H9 (cell line): ENCODE data around the gene DAAM2. TPM values are rescaled to one million over a fixed set of nuclear protein-coding genes. Genes with fewer than 3 reads are reported as not detected.

Experiments
- DNase-seq: peaks from one replicate; pipeline ENCODE4 v3.0.0-alpha.2; 2017
- H2AFZ ChIP-seq: one replicate; pipeline ENCODE4 v1.6.1; 2013; ENCODE audit warnings: mild to moderate bottlenecking, low read length, control low read depth, moderate library complexity
- H2AK5ac ChIP-seq: 2 replicates; pipeline ENCODE4 v1.6.1; 2013; ENCODE audit warnings: low read length, control low read depth, mixed read lengths; ENCODE audit not compliant: insufficient read length
- H2BK120ac ChIP-seq: one replicate; pipeline ENCODE4 v1.6.1; 2013; ENCODE audit warnings: low read depth, mild to moderate bottlenecking, low read length, control low read depth, inconsistent platforms; ENCODE audit not compliant: poor library complexity, severe bottlenecking
- H2BK12ac ChIP-seq: 2 replicates; pipeline ENCODE4 v1.6.1; 2013; ENCODE audit warnings: low read length, control low read depth, mixed read lengths, low read depth; ENCODE audit not compliant: insufficient read length
- H2BK15ac ChIP-seq: 2 replicates; pipeline ENCODE4 v1.6.1; 2013; ENCODE audit warnings: low read depth, low read length, control low read depth
- H2BK20ac ChIP-seq: one replicate; pipeline ENCODE4 v1.6.1; 2013; ENCODE audit warnings: low read depth, mild to moderate bottlenecking, low read length, control low read depth, inconsistent platforms; ENCODE audit not compliant: poor library complexity, severe bottlenecking
- H2BK5ac ChIP-seq: 2 replicates; pipeline ENCODE4 v1.6.1; 2013; ENCODE audit warnings: low read length, control low read depth, mixed read lengths; ENCODE audit not compliant: insufficient read length
- H3K14ac ChIP-seq: 2 replicates; pipeline ENCODE4 v1.6.1; 2013; ENCODE audit warnings: low read length, control low read depth; ENCODE audit not compliant: insufficient read depth
- H3K18ac ChIP-seq: 2 replicates; pipeline ENCODE4 v1.6.1; 2013; ENCODE audit warnings: low read depth, mild to moderate bottlenecking, mixed read lengths, low read length, control low read depth; ENCODE audit not compliant: insufficient read length
- H3K23ac ChIP-seq: 2 replicates; pipeline ENCODE4 v1.6.1; 2013; ENCODE audit warnings: low read length, control low read depth, mixed read lengths, low read depth; ENCODE audit not compliant: insufficient read length
- H3K23me2 ChIP-seq: 2 replicates; pipeline ENCODE4 v1.6.1; 2013; ENCODE audit warnings: low read depth, mild to moderate bottlenecking, mixed read lengths, low read length, control low read depth; ENCODE audit not compliant: insufficient read length, poor library complexity, severe bottlenecking
- H3K27ac ChIP-seq: 2 replicates; pipeline ENCODE4 v1.5.1; 2013; ENCODE audit warnings: low read length, control low read depth, mixed read lengths, low read depth; ENCODE audit not compliant: insufficient read length
- H3K27me3 ChIP-seq: 2 replicates; pipeline ENCODE4 v1.6.1; 2013; ENCODE audit warnings: low read length, control low read depth, inconsistent platforms; ENCODE audit not compliant: insufficient read depth
- H3K4ac ChIP-seq: 2 replicates; pipeline ENCODE4 v1.6.1; 2013; ENCODE audit warnings: low read depth, mild to moderate bottlenecking, control low read depth, inconsistent platforms, low read length, moderate library complexity
- H3K4me1 ChIP-seq: 2 replicates; pipeline ENCODE4 v1.6.1; 2013; ENCODE audit warnings: low read length, control low read depth, inconsistent platforms; ENCODE audit not compliant: insufficient read depth
- H3K4me2 ChIP-seq: 2 replicates; pipeline ENCODE4 v1.6.1; 2013; ENCODE audit warnings: low read length, control low read depth, mixed read lengths; ENCODE audit not compliant: insufficient read length, insufficient read depth
- H3K56ac ChIP-seq: 2 replicates; pipeline ENCODE4 v1.6.1; 2013; ENCODE audit warnings: low read depth, mild to moderate bottlenecking, mixed read lengths, low read length, control low read depth; ENCODE audit not compliant: insufficient read length
- H3K79me1 ChIP-seq: 2 replicates; pipeline ENCODE4 v1.6.1; 2013; ENCODE audit warnings: low read depth, mild to moderate bottlenecking, moderate library complexity, low read length, control low read depth, inconsistent platforms; ENCODE audit not compliant: insufficient read depth, poor library complexity, severe bottlenecking
- H3K79me2 ChIP-seq: 2 replicates; pipeline ENCODE4 v1.6.1; 2013; ENCODE audit warnings: low read length, control low read depth, inconsistent platforms; ENCODE audit not compliant: insufficient read depth
- H3K9ac ChIP-seq: 2 replicates; pipeline ENCODE4 v1.6.1; 2013; ENCODE audit warnings: low read length, control low read depth, mixed read lengths; ENCODE audit not compliant: insufficient read length; ENCODE audit errors: extremely low read depth
- H3K9me3 ChIP-seq: one replicate; pipeline ENCODE4 v1.6.1; 2013; ENCODE audit warnings: low read depth, low read length, inconsistent platforms; ENCODE audit not compliant: control insufficient read depth
- H3T11ph ChIP-seq: one replicate; pipeline ENCODE4 v1.6.1; 2013; ENCODE audit warnings: mild to moderate bottlenecking, low read length, control low read depth, inconsistent platforms
- H4K20me1 ChIP-seq: one replicate; pipeline ENCODE4 v1.6.1; 2013; ENCODE audit not compliant: control insufficient read depth, insufficient read length, insufficient read depth
- H4K5ac ChIP-seq: 2 replicates; pipeline ENCODE4 v1.6.1; 2013; ENCODE audit warnings: low read depth, mild to moderate bottlenecking, mixed read lengths, low read length, control low read depth; ENCODE audit not compliant: insufficient read length
- H4K8ac ChIP-seq: replicated peaks from 2 replicates; pipeline ENCODE4 v1.6.1; 2013; ENCODE audit warnings: low read length, control low read depth, mixed read lengths, low read depth; ENCODE audit not compliant: insufficient read length
- H4K91ac ChIP-seq: 2 replicates; pipeline ENCODE4 v1.6.1; 2013; ENCODE audit warnings: low read depth, mild to moderate bottlenecking, moderate library complexity, mixed read lengths, low read length, control low read depth; ENCODE audit not compliant: insufficient read length
- H3K27ac Mint-ChIP-seq, 3 experiments: 2 replicates in 2 of 3; 3 replicates in 1 of 3; pipeline ENCODE4 v1.8.0; 2020 to 2021; ENCODE audit warnings: mixed read lengths in 3 of 3, mild to moderate bottlenecking in 1 of 3, moderate library complexity in 1 of 3
- H3K27me3 Mint-ChIP-seq: 2 replicates; pipeline ENCODE4 v1.8.0; 2021; ENCODE audit warnings: low read depth, mild to moderate bottlenecking, moderate library complexity, mixed read lengths
- H3K36me3 Mint-ChIP-seq, 3 experiments: 2 replicates in 2 of 3; 3 replicates in 1 of 3; pipeline ENCODE4 v1.8.0; 2020 to 2021; ENCODE audit warnings: low read depth in 3 of 3, mixed read lengths in 3 of 3; ENCODE audit not compliant: insufficient read depth in 1 of 3
- H3K4me1 Mint-ChIP-seq, 2 experiments: 2 replicates each; pipeline ENCODE4 v1.8.0; 2020; ENCODE audit warnings: mixed read lengths in 2 of 2
- H3K4me3 Mint-ChIP-seq, 2 experiments: 2 replicates in 1 of 2; 3 replicates in 1 of 2; pipeline ENCODE4 v1.8.0; 2020 to 2021; ENCODE audit warnings: mild to moderate bottlenecking in 2 of 2, mixed read lengths in 2 of 2, moderate library complexity in 1 of 2
- H3K9me3 Mint-ChIP-seq, 2 experiments: 2 replicates in 1 of 2; 3 replicates in 1 of 2; pipeline ENCODE4 v1.8.0; 2020; ENCODE audit warnings: mild to moderate bottlenecking in 2 of 2, mixed read lengths in 2 of 2, moderate library complexity in 1 of 2
- WGBS: extraction: QIAGEN DNeasy Blood & Tissue Kit; methylation state at CpG from one replicate; pipeline ENCODE4 v1.1.7; 2013; ENCODE audit warnings: missing lambda C conversion rate, low lambda C conversion rate, mixed read lengths; ENCODE audit not compliant: insufficient read length; ENCODE audit errors: extremely low coverage; 5-methylcytosine and 5-hydroxymethylcytosine counted together
- total RNA-seq: library from RNA; stranded (reverse); gene quantifications from 2 replicates; pipeline ENCODE4 v1.2.1, GENCODE V29; 2021
- TF ChIP-seq, protein P1 (sequence below): fragments of 200-600 bp; sonication (generic); conservative IDR thresholded peaks from 3 replicates; pipeline ENCODE4 v1.8.0; 2021; ENCODE audit warnings: antibody characterized with exemption, mild to moderate bottlenecking

DAAM2 gene
- total RNA-seq, 1 experiment from 2014 or later, result 1.1 TPM

DNA sequence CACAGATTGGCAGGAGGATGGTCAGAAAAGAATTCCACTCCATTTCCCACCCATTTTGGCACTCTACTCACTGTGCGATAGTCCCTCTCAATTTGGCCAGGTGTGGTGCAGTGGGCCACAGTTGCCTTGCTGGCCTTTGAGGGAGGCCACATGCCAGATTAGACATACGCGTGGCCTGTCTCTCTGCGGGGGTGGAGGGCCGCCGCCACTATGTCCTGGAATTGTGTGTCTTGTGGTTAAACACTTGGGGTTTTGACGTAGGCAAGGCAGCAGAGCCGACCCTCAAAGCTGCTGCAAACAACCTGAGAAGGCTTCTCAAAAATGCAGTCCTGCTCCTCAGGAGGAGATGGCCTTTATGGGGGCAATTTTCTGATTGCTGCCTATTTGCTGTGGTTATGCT is 4.9 kb upstream of the DAAM2 start:
- H3K27me3 Mint-ChIP-seq, result peaks cover 12% of the 10 kb centered on the region
- H2BK20ac ChIP-seq, result no peak overlapping the region
- no peak overlapping the region for H2AFZ ChIP-seq
- no peak overlapping the region; a peak in 1 of 7 replicates for H3K27ac Mint-ChIP-seq
- no peak overlapping the region for H3K4me2 ChIP-seq
- no peak overlapping the region for H2BK15ac ChIP-seq
- H3K36me3 Mint-ChIP-seq, result no peaks in the 10 kb centered on the region
- H3K9me3 Mint-ChIP-seq, result no peaks in the 10 kb centered on the region
- H3K23ac ChIP-seq, result no peak overlapping the region
- no peak overlapping the region for H2BK12ac ChIP-seq
- WGBS, result no CpG with 5 or more reads among the region's 8 CpGs
- no peak overlapping the region for H4K91ac ChIP-seq
- no peak overlapping the region for H4K5ac ChIP-seq
- H3K79me2 ChIP-seq, result no peaks in the 10 kb centered on the region
- no peaks in the 10 kb centered on the region; the same call in 1 of the 2 replicates for H3K27me3 ChIP-seq
- H3T11ph ChIP-seq, result no peak overlapping the region
- no peak overlapping the region for H3K18ac ChIP-seq
- no peaks in the 10 kb centered on the region for H3K4me1 ChIP-seq
- H3K4me1 Mint-ChIP-seq, result peaks cover 4 to 6% of the 10 kb centered on the region in 2 experiments
- H3K56ac ChIP-seq, result no peak overlapping the region
- TF ChIP-seq, protein P1, sequence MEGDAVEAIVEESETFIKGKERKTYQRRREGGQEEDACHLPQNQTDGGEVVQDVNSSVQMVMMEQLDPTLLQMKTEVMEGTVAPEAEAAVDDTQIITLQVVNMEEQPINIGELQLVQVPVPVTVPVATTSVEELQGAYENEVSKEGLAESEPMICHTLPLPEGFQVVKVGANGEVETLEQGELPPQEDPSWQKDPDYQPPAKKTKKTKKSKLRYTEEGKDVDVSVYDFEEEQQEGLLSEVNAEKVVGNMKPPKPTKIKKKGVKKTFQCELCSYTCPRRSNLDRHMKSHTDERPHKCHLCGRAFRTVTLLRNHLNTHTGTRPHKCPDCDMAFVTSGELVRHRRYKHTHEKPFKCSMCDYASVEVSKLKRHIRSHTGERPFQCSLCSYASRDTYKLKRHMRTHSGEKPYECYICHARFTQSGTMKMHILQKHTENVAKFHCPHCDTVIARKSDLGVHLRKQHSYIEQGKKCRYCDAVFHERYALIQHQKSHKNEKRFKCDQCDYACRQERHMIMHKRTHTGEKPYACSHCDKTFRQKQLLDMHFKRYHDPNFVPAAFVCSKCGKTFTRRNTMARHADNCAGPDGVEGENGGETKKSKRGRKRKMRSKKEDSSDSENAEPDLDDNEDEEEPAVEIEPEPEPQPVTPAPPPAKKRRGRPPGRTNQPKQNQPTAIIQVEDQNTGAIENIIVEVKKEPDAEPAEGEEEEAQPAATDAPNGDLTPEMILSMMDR, result no peak
- no peak overlapping the region for H3K4me3 Mint-ChIP-seq
- no peak overlapping the region for H4K8ac ChIP-seq
- H3K9ac ChIP-seq, result no peak overlapping the region
- H2BK5ac ChIP-seq, result no peak overlapping the region
- H3K9me3 ChIP-seq, result no peaks in the 10 kb centered on the region
- no peaks in the 10 kb centered on the region for H3K79me1 ChIP-seq
- no peak overlapping the region for H2AK5ac ChIP-seq
- H3K27ac ChIP-seq, result no peak overlapping the region
- H3K14ac ChIP-seq, result no peak overlapping the region
- peaks cover 6% of the 10 kb centered on the region for H3K23me2 ChIP-seq
- DNase-seq, result no peak
- H3K4ac ChIP-seq, result no peak overlapping the region
- H4K20me1 ChIP-seq, result no peaks in the 10 kb centered on the region
- no peak overlapping the region for H2BK120ac ChIP-seq
